HG03095 (cell line): ENCODE results near the gene DACH1.

Source experiments
- ATAC-seq: cut with Tn5 transposase; IDR thresholded peaks from one replicate; pipeline ENCODE4 v1.9.1; 2021; ENCODE audit warnings: moderate library complexity; ENCODE audit not compliant: unreplicated experiment

The DACH1 gene

DNA sequence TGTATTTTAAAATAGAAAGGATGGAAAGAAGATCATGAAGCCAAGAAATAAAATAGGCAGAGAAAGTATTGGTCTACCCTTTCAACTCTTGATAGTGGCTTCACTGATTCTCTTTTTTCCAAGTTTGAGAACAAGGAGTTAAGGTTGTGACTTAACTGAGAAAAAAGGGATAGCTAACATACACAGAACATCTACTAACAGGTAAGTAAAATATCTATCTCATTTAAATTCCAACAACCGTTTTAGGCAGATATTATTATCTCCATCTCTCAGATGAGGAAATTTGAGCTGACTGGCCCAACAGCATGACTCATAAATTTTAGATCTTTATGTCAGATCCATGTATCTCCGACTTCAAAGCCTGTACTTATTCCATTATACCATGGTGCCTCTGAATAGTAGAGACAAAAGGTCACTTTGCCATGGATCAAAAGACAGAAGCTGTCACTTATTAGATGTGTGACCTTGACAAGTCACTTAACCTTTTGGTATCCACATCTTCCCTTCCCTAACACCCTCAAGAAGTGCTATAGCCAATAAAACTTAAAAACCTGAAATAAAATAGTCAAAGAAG is 152.1 kb downstream of the DACH1 start:
- no peak for ATAC-seq

DNA sequence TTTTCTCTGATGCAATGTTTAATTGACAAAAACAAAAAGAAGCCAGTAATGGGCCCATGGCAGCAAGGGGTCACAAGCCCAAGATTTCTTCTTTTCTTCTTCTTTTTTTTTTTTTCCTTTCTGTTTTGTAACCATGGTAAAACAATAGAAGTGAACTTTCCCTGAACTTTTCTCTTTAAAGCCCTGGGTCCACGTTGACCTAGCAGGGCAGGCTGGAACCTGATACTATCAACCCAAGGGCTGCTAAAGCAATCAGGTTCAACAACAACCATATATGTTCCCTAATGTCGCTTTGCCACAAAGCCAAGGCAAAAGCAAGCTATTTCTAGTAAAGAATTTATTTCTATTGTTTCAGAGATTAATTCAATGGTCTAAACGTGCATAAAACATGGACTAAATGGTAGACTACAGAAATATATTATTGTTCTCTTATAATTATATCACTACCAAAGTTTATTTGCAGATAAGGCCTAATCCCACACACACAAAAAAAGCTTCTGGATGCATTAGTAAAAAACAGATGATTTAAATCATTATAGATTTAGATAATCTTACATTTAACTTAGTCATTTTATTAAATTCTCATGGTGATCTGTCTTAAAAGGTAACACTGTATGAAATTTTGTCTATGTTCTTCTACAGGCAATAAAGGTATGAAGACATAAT is 153.9 kb downstream of the DACH1 start:
- no peak for ATAC-seq

DNA sequence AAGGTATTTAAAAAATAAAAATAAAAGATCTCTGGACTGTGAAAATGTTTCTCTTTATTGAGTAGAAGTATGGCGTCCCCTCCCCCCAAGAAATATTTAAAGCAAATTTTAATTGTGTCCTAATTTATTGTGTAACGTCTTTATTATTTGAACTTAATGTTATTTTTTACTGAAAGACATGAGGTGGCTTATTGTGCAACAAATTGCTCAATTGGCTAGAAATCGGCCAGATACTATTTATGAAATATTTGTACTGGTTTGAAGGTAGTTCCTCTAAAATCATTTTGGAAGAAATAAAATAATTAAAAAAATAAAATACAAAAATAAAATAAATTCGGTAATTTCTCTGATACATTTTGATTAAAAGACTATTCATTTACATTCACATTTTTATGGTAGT is 162.3 kb downstream of the DACH1 start:
- no peak for ATAC-seq

DNA sequence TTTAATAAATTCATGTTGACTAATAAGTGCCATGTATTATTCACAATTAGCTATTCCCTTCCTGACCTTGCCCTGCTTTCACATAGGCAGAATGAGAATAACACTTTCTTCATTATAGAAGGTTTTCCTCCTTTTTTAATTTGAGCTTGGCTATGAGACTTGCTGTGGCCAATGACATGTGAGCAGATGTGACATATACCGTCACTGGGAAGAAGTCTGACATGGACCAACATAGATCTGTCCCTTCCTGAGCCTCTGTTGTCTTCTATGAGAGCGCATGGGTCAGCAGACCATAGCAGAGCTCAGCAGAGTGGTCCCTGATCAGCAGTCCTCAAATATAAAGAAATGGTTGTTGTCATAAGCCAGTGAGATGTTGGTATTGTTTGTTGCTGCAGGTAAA is 163.9 kb downstream of the DACH1 start:
- ATAC-seq: no peak

DNA sequence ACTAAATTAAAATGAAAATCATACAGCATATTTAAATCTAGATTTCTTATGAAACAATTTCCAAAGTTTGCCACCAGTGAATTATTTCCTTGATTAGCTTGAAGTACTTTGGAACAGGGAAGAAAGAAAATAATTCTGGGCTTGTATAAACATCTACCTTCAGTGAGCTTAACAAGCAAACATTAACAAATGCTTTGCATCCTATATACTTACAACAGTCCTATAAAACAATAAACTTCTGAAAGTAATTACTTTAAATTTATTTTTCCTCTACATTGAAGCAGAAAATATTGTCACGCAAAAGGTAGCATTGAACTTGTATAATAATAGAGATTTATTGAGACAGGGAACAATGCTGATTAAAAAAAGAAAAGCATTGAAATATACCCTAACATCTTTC is 164.8 kb downstream of the DACH1 start:
- ATAC-seq: no peak

DNA sequence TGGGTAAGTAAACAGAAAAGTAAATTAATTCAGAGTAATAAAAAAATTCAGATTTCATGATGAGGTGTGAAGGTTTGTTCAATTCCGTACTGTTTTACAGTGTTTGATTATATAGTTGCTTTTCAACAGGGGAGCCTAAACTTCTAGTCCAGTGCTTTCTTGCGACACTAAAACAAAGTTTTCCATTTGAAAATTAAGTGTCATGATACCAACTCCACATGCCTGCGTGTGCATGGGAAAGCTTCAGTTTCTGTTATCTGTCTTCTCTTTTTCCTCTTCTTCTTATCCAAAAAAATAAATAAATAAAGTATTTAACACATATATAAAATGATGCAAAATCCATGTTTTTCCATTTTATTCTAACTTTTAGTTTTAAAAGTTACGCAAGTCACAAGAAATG is 165.3 kb downstream of the DACH1 start:
- ATAC-seq: no peak

DNA sequence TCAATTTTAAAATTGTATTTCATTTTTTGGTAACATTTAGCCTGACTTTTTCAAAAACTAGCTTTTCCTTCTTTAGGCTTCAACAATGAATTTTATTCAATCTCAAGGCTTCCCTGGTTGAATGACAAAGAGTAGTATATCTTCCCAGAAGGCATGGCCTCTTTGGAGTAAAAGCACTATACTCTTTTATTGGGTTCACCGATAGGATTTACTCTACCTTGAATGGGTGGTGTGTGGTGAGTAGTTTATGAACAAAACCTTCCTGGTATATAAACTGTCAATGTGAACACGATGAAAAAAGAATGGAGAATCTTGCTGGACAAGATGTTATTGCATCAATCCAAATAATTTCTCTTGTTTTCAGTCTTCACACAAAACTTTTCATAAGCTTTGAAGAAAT is 167.7 kb downstream of the DACH1 start:
- no peak for ATAC-seq

DNA sequence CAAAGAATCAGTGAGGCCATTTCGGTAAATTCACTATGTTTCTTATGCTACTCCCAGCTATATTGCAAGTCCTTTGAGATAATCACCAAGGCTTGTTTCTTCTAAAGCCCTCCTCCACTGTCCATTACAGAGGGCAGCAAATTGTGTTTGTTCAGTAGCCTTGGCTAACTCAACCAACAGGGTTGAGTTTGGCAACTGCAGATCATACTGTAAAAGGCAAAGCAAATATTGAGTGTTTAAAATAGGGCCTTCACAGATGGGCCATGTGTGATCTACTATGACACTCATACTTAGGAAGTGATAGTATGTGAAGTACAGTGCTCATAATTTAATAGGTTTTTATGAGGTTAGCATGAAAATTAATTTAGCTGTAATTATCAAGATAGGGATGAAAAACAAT is 171.3 kb downstream of the DACH1 start:
- ATAC-seq: no peak

DNA sequence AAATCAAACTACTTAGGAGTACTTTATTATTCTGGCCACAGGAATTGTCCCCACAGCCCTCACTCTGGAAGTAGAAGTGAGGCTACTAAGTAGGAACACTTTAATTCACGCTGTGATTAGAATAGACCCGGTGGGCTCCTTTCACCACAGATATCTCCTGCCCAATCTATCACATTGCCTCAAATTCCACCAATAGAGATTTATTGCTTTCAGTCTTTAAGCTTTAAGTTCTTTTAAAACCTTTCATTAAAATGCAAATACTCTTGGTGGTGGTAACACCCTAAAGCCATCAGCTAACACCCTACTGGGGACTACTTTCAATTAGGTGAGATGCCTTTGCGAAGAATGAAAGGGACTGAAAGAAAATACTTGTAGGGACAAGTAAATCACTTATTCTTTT is 181.9 kb downstream of the DACH1 start:
- no peak for ATAC-seq

DNA sequence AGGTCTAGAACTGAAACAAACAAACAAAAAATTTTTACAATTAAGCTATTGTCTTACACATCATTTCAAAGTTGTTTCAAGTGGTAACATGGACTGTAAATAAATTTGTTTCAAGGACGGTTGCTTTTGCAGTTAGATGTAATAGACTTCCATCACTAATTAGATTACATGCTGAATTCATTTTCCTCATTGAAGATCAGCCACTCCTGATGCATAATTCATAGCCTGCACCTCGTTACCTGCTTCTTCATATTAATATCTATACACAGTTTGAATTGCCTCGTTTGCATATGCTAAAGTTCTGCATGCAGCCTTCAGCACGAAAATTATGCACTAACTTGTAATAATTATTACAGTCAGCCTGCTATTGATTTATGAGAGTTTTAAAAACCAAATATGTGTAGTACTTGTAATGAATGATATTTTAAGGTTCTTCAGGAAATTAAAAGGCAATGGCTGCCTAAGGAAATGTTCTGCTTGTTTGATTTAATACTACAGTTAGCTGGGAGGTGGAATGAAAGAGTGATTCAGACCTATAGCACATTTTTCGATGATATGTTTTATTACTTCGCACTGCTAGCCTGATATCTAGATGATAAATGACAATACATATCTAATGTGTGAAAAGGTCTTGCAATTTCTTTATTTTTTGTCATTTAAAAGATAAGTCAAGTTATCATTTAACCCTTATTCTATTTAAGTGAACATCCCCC is 184.9 kb downstream of the DACH1 start:
- no peak for ATAC-seq

DNA sequence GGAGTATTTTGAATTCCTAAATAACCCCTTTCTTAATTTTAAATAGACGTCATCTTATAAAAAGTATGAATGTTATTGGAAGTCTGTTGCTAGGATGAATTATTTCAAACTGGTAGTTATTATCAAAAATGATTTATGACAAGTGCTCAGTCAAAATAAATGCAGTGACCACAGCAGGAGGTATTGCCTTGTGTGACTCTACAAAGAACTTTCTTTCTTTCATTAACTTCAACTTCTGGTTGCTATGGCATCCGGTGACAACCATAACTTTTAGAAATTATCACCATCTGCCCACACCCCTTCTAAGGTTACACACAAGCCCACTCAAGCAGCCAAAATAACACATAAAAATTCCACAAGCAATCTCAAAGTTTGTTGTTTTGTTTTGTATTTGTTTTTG is 189.9 kb downstream of the DACH1 start:
- ATAC-seq: no peak

DNA sequence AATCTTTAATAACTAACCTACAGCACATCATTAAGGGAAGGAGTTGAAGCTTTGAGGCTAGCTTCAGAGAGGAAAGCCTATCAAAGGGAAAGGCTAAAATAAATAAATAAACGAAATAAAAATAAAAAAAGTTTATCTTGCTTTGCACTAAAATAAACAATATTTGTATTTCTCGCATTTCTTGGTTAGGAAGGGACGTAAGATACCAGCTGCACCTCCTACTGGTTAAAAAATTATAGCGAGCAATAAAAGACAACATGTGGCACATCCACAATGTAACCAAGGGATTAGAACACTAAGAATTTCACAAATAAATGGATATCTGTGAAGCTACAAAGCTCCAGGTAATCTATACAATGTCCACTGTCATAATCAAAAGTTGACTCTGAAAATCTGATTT is 194.5 kb downstream of the DACH1 start:
- ATAC-seq: no peak

DNA sequence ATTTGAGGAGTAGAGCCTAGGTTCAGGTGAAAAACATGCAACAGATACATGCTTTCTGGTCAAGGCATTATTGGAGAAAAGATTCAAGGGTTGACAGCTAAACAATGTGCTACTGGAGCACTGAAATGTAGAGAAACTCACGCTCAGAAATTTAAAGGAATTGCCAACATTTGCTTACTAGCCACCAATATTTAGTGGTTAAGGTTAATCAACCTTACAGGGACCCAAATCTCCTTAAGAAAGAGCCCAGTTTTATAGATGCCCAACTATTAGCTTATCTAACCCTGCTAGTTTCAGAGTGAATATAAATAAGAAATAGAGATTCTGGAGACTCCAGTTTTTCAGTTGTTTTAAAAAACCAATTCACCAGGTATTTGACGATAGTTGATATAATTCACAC is 203.6 kb downstream of the DACH1 start:
- ATAC-seq: no peak

DNA sequence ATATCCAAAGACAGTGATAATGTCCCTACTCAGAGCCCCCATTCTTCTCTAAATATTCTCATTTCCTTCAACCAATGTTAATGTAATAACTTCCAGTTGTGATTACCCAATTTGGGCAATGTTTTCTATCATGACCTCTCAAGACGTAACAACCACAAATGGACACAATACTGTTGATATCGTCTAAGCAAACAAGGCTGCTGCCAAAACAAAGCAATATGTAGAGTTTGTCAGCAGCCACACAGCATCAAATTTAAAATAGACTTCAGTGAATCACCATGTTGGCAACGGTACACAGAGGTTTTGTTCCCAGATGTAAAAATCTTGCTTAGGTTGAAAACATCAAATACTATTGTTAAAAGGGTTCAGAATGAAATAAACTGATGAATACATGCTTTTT is 205.1 kb downstream of the DACH1 start:
- ATAC-seq: no peak

DNA sequence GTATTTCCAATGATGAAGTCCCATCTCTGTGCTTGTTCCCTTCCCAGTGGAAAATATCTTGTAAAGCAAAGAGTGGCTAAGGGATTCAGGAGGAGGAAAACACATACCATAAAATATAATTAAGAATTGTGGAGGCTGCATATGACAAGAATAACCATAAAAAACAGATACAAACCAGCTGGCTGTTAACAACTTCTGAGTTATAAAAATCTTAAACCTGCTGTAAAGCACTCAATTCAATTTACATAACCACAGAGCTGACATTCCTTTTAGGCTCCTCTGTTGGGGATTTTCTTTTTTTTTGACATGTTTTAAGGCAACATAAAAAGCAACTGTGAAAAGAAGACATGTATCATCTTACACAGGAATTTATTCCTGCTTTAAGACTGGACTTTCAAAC is 207.6 kb downstream of the DACH1 start:
- ATAC-seq: no peak

DNA sequence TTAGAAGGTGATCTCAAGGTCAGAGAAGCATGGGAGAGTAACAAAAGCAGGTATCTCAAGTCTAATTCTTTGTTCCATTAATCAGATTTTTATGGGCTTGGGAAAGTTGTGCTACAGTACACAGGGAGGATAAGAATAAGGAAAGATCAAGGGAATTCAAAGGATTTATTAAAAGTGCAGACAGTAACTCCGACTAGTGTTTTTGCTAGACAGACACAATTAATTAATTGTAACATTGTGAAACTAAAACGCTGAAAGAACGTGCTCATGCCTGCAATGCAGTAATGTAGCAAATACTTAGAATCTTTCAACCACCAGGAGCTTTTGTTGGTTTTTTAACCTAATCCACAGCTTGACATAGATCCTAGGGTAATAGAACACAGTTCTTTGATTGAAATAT is 221.5 kb downstream of the DACH1 start:
- no peak for ATAC-seq

DNA sequence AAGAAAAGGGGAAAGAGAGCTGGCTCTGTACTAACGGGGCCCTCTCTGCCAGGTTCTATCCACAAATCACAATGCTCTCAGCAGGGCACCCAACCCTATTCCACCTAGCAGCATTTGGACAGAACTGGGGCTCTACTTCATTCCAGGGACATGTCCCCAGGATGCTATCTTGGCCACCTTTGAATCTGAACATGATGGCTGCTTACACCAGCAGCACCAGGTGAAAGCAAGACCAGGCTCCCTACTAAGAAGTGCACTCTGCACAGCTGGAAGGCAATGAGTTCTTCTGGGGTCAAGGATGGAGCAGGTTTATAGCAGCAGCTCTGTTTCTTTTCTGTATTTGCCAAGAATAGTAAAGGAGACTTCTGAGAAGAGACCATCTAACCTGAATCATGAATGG is 222.4 kb downstream of the DACH1 start:
- no peak for ATAC-seq

DNA sequence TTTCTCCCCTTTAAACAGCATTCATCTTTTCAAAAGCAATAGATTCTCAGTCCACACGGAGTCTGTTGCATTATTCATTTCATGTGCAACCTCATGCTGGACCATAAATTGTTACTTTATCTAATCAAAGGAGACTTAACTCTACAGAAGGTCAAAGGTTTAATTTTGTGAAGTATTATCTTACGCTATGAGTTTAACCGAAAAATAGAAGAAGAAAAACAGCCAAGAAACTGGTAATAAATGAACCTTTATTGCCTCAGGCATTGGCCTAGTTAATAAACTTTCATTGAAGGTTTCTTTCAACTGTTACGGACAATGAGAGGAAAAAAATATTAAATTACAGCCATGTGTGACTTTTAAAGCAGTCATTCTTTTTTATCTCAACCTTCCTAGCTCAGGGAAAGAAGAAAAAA is 223.6 kb downstream of the DACH1 start:
- ATAC-seq: no peak

DNA sequence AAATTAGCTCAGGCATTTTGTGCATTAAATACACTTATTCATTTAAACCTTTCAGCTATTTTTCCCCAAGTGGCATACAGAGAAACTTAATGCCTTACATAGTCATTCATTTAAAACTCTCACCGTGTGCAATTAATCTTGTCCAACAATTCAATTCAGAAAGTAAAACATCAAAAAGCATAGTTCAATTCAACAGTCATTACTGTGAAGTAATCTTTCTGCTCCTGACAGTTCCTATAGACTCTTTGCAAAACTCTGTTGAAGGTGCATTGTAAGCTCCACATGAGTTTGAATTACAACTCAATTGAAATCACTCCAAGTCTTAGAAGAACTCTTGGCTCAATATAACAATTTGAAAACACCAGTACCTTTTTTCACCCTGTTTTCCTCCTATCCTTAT is 228.3 kb downstream of the DACH1 start:
- ATAC-seq: no peak

DNA sequence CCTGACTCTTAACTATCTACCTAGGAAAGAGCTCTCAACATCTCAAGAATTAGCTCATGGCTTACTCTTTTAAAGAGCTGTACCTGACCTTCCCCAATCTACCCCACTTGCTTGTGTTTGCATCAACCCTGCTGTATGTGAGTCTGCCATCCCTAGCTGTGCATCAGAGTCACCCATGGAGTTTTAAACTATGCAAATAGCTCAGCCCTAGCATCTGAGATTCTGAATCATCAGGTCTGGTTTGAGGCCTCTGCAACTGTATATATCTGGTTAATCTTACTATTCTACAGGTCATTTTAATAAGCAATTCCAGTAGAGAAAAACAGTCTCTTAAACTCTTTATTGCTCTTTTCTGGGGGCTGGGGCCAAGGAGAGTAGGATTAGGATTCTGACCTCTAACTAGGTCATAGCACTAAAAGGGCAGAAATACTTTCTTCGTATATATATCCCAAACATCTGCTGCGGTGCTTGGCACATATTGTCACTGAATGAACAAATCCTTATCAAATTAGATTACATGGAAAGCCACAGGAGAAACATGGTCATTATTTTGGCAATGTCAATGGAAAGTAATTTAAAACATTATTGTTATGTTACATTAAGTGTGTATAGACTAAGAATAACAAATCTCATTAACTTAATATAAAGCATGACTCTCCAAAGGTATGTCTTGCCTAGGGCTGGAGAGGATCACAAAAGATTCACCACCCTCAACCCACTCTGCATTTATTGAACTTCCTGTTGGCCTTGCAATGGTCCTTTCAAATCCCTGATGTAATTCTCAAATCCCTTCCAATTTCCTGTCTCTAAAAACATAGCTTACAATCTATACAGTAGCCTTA is 232.2 kb downstream of the DACH1 start:
- ATAC-seq: no peak

DNA sequence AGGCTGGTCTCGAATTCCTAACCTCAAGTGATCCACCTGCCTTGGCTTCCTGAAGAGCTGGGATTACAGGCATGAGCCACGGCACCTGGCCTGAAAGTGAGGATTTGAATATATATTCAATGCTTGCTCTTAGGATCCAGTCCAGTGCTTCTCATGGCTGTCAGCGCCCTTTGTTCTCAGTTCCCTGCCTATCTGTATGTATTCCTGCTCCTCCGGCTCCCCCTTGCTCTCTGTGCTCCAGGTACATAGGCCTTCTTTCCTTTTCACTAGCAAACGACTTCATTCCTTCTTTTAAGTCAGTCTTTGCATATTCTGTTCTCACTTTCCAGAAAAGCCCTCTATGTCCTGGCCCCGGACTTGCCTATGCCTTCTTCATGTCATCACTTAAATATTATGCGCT is 232.8 kb downstream of the DACH1 start:
- no peak for ATAC-seq

DNA sequence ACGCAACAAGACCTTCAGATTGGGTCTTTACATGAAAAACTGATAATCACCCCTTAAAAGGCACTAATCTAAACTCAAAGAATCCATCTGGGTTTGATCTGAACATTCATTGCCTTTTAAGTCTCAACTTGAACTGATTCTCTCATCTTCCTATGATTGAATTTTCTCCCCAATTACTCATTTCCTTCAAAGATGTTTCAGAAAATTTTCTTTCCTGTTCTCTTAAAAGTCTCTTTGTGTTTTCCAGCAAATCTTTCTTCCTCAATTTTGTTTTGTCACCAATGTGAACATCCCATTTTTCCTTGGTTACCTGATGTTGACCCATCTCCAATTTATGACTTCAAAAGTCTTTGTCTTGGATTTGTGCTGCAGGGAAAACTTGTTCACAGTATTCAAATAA is 234.3 kb downstream of the DACH1 start:
- ATAC-seq: no peak
